Suprapubic skin (tissue), 4 donors: ENCODE measurements around the gene CADPS2. TPM values are rescaled to one million over a fixed set of nuclear protein-coding genes. Genes with fewer than 3 reads are reported as not detected.
"Not testable (repeated sequence)": the region's sequence is repeated elsewhere in the genome, so short reads cannot be mapped to it uniquely, and the experiment has no call there.

Experiments
- DNase-seq, 2 donors: peaks; one replicate each; pipeline ENCODE4 v3.0.0-alpha.2; 2019; ENCODE audit warnings: low spot score in 2 of 2
- H3K27ac ChIP-seq: fragments of 200-600 bp; sonication (generic); one replicate; pipeline ENCODE4 v1.5.1; 2019
- H3K27me3 ChIP-seq: fragments of 200-600 bp; sonication (generic); one replicate; pipeline ENCODE4 v1.5.1; 2019
- H3K36me3 ChIP-seq: fragments of 200-600 bp; sonication (generic); one replicate; pipeline ENCODE4 v1.5.1; 2019
- H3K4me1 ChIP-seq: fragments of 200-600 bp; sonication (generic); one replicate; pipeline ENCODE4 v1.5.1; 2019
- H3K4me3 ChIP-seq: fragments of 200-600 bp; sonication (generic); one replicate; pipeline ENCODE4 v1.5.1; 2019; ENCODE audit warnings: mild to moderate bottlenecking
- H3K9me3 ChIP-seq: fragments of 200-600 bp; sonication (generic); one replicate; pipeline ENCODE4 v1.5.1; 2019
- CTCF ChIP-seq, 2 donors: fragments of 200-600 bp in 1 of 2; fragments of 450-650 bp in 1 of 2; sonication (generic) in 1 of 2; IDR thresholded peaks; one replicate each; pipeline ENCODE4 v1.5.1; 2016 to 2019; ENCODE audit warnings: antibody characterized with exemption in 2 of 2, mild to moderate bottlenecking in 1 of 2, moderate library complexity in 1 of 2
- EP300 ChIP-seq: sonication (generic); formaldehyde crosslinking; IDR thresholded peaks from one replicate; pipeline ENCODE4 v1.6.1; 2017; ENCODE audit warnings: antibody characterized with exemption
- POLR2A ChIP-seq, 2 donors: fragments of 450-650 bp; IDR thresholded peaks; one replicate each; pipeline ENCODE4 v1.6.1; 2017; ENCODE audit warnings: antibody characterized with exemption in 2 of 2, mild to moderate bottlenecking in 2 of 2, moderate library complexity in 2 of 2
- POLR2AphosphoS5 ChIP-seq, 3 donors: sonication (generic); formaldehyde crosslinking; IDR thresholded peaks; one replicate each; pipeline ENCODE4 v1.6.1; 2017; ENCODE audit warnings: antibody characterized with exemption in 3 of 3
- WGBS: methylation state at CpG from one replicate; pipeline ENCODE4 v1.1.5; 2018; 5-methylcytosine and 5-hydroxymethylcytosine counted together
- total RNA-seq, 4 donors: library from RNA; depleted of rRNA; stranded (reverse); fragments of >200 nt; gene quantifications; one replicate each; pipeline ENCODE4 v1.1.0, GENCODE V29; 2016

CADPS2 gene
- total RNA-seq, 4 donors from 2014 or later, result 3.9 to 9.8 (median 8.1) TPM

GRCh38 chr7:122682815-122683550 lies 203.3 kb downstream of the CADPS2 start:
- H3K4me3 ChIP-seq, result no peak overlapping the region
- H3K27me3 ChIP-seq, result no peaks in the 10 kb centered on the region
- no peaks in the 10 kb centered on the region for H3K36me3 ChIP-seq
- DNase-seq, result no peak
- no peaks in the 10 kb centered on the region for H3K9me3 ChIP-seq
- H3K27ac ChIP-seq, result no peak overlapping the region
- no peaks in the 10 kb centered on the region for H3K4me1 ChIP-seq
- TF ChIP-seq CTCF (IDR thresholded peaks at IDR 0.05) (no peak), POLR2AphosphoS5 (IDR thresholded peaks at IDR 0.05) (no peak), POLR2A (IDR thresholded peaks at IDR 0.05) (no peak), EP300 (no peak)
- 86% methylated on average over 8 of the region's 8 CpGs for WGBS

DNA sequence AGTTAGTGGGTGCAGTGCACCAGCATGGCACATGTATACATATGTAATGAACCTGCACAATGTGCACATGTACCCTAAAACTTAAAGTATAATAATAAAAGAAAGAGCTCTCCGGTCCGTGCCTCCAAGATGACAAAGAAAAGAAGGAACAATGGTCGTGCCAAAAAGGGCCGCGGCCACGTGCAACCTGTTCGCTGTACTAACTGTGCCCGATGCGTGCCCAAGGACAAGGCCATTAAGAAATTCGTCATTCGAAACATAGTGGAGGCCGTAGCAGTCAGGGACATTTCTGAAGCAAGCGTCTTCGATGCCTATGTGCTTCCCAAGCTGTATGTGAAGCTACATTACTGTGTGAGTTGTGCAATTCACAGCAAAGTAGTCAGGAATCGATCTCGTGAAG lies 205.1 kb downstream of the CADPS2 start:
- H3K36me3 ChIP-seq, H3K9me3 ChIP-seq, H3K27ac ChIP-seq, H3K27me3 ChIP-seq, H3K4me1 ChIP-seq, DNase-seq, H3K4me3 ChIP-seq: not testable (repeated sequence)
- 96% methylated on average over 16 of the region's 16 CpGs for WGBS

DNA sequence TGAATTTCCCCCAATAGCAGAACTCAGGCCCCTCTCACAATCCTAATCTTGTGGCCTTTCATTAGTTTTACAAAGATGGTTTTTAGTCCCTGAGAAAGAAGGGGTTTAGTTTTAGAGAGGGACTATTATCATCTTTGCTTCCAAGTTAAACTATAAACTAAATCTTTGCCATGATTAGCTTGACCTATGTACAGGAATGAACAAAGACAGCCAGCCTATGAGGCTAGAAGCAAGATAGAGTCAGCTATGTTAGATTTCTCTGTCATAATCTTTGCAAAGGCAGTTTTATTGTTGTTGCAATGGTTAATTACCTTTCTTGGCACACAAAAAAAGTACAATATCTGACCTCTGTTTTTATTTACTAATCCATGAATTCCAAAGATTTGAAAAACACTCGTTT lies 206.4 kb downstream of the CADPS2 start:
- no peaks in the 10 kb centered on the region for H3K9me3 ChIP-seq
- 72% methylated on average over 1 of the region's 1 CpG for WGBS
- TF ChIP-seq POLR2AphosphoS5 (IDR thresholded peaks at IDR 0.05) (no peak), POLR2A (IDR thresholded peaks at IDR 0.05) (no peak), EP300 (no peak), CTCF (IDR thresholded peaks at IDR 0.05) (no peak)
- H3K4me1 ChIP-seq, result peaks cover 3% of the 10 kb centered on the region
- H3K27me3 ChIP-seq, result no peaks in the 10 kb centered on the region
- DNase-seq, result no peak
- H3K36me3 ChIP-seq, result no peaks in the 10 kb centered on the region
- H3K27ac ChIP-seq, result no peak overlapping the region
- no peak overlapping the region for H3K4me3 ChIP-seq

DNA sequence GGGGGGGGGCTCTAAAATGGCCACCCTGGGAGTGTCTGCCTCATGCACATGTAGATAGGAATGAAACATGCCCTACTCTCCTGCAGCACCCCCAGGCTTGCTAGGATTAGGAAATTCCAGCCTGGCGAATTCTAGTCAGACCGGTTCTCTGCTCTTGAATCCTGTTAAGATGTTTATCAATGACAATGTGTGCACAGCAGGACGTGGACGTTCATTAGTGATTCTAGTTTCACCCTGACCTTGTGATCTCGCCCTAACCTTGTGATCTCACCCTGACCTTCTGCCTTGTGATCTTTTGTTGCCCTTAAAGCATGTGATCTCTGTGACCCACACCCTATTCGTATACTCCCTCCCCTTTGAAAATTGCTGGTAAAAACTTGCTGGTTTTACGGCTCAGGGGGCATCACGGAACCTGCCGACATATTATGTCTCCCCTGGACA lies 207.0 kb downstream of the CADPS2 start:
- H3K4me3 ChIP-seq, DNase-seq, H3K27me3 ChIP-seq, H3K4me1 ChIP-seq, H3K36me3 ChIP-seq, H3K9me3 ChIP-seq, H3K27ac ChIP-seq: not testable (repeated sequence)
- 59% methylated on average over 9 of the region's 9 CpGs for WGBS

DNA sequence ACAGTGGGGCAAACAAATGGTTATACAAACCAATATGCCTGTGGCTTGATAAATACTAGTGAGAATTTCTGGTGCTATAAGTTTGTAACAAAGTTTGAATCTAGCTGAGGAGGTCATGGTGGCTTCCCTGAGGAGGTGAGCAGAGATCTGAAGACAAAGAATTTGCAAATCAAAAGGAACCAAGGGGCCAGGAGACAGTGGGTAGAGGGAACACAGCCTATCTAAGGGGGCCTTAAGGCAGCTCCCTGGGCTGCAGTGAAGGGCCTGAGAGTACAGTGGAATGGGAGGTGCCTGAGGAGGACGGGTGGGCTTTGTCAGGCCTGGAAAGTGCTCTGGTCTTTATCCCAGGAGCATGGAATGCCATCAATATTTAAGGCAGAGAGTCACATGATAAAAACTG lies 209.1 kb downstream of the CADPS2 start:
- no peaks in the 10 kb centered on the region for H3K36me3 ChIP-seq
- H3K27me3 ChIP-seq, result no peaks in the 10 kb centered on the region
- DNase-seq, result no peak
- TF ChIP-seq POLR2AphosphoS5 (IDR thresholded peaks at IDR 0.05) (no peak), CTCF (IDR thresholded peaks at IDR 0.05) (no peak), POLR2A (IDR thresholded peaks at IDR 0.05) (no peak), EP300 (no peak)
- H3K4me1 ChIP-seq, result peaks cover 9% of the 10 kb centered on the region
- no peak overlapping the region for H3K27ac ChIP-seq
- no peaks in the 10 kb centered on the region for H3K9me3 ChIP-seq
- 79% methylated on average over 1 of the region's 1 CpG for WGBS
- H3K4me3 ChIP-seq, result no peak overlapping the region

DNA sequence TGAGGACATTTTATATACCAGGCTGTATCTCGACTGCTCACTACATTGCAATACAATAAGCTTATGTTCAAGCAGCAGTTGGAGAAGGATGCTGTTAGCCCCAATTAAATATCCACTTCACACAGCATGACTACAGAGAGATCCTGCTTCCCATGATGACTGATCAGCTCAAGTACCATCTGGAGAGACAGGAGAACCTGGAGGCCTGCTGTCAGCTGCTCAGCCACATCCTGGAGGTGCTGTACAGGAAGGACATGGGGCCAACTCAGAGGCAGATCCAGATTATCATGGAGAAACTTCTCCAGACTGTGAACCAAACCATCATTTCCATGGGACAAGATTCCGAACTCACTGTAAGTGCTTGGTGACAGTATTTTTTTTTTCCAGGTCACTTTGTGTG lies 209.8 kb downstream of the CADPS2 start:
- H3K9me3 ChIP-seq, result no peaks in the 10 kb centered on the region
- peaks cover 9% of the 10 kb centered on the region for H3K4me1 ChIP-seq
- H3K27me3 ChIP-seq, result no peaks in the 10 kb centered on the region
- no peak for DNase-seq
- TF ChIP-seq POLR2AphosphoS5 (IDR thresholded peaks at IDR 0.05) (no peak), POLR2A (IDR thresholded peaks at IDR 0.05) (no peak), CTCF (IDR thresholded peaks at IDR 0.05) (no peak), EP300 (no peak)
- no peak overlapping the region for H3K4me3 ChIP-seq
- H3K36me3 ChIP-seq, result no peaks in the 10 kb centered on the region
- 78% methylated on average over 2 of the region's 2 CpGs for WGBS
- H3K27ac ChIP-seq, result no peak overlapping the region
